Mesenteric fat pad (tissue), 1 donor: ENCODE results near the gene POLRMT. TPM values are rescaled to one million over a fixed set of nuclear protein-coding genes. Genes with fewer than 3 reads are reported as not detected.
A peak's percentile ranks its signal among the peaks of the same experiment; 100 is the strongest.

Experiments
- DNase-seq: peaks from one replicate; pipeline ENCODE4 v3.0.0-alpha.2; 2020; ENCODE audit warnings: low spot score
- total RNA-seq: library from RNA; stranded (reverse); fragmentation: NEBNext Ultra II Directional; extraction: Animal tissue kit (Norgen Biotek cat#: 25700); gene quantifications from one replicate; pipeline ENCODE4 v1.2.1, GENCODE V29; 2021
- donor health status: DM: yes; HTN: yes; CAD: no.

The POLRMT gene
- total RNA-seq, 1 donor from 2014 or later = 36.9 TPM

GRCh38 chr19:648305-648704 is 15.0 kb upstream of the POLRMT start:
- DNase-seq = no peak

DNA sequence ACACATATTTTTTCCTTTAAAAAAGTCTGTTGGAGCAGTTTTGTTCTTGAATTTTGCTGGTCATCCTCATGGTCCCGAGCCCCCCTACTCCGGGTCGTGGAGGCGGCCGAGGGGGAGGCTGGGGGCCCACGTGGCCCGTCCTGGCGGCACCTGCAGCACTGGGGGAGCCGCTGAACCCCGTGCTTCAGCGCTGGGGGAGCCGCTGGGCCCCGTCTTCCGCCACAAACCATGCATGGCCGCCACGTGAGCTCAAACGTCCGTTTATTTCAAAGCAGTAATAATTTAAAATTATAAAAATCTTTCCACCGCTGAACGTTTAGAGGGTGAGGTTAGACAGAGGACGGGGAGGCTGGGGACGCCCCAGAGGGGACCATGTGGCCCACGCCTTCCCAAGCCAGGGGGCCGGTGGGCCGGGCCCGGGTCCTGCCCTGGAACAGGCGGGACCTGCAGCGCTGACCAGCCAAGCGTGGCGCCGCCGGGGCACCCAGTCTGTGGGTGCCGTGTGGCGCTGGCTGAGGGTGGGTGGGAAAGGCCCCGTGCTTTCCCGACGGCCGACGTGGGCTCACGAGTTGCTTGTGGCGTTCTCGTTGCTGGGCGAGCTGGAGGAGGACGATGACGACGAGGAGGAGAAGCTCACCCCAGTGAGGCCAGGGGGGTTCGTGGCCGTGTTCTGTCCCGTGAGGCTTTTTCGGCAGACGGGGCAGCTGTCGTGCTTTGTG is 14.4 kb upstream of the POLRMT start:
- no peak for DNase-seq

DNA sequence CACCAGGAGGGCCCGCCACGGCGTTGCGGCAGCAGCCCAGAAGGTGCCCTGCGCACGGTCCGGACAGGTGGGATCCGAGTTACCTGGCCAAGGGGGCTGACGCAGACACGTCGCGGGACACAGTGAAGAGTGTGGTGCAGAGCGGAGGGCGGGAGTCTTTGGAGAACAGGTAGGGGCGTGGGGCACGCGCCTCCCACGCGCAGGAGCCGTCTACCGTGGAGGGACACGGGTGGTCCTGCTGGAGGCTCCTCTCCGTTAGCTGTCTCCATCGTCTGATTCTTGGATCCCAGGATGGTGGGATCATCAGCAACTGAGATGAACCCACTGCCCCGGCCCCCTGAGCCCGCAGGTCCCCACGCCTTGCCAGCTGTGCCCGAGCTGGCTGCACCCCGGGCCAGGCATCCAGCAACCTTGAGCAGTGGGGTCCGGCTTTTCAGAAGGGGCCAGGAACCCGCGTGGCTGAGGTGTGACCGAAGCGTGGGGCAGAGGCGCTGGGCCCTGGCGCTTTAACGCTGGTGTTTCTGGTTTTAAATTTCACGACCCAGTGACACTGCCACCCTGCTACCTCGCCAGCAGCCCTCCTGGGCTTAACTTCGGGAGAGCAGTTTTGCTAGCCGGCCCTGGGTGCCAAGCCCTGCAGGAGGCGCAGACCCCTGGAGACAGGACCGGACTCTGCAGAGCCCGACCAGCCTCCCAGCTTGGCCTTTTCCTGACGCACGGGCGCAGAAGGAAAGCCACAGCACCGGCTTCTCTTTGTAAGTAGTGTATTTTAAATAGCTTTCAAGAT is 13.6 kb upstream of the POLRMT start:
- no peak for DNase-seq

DNA sequence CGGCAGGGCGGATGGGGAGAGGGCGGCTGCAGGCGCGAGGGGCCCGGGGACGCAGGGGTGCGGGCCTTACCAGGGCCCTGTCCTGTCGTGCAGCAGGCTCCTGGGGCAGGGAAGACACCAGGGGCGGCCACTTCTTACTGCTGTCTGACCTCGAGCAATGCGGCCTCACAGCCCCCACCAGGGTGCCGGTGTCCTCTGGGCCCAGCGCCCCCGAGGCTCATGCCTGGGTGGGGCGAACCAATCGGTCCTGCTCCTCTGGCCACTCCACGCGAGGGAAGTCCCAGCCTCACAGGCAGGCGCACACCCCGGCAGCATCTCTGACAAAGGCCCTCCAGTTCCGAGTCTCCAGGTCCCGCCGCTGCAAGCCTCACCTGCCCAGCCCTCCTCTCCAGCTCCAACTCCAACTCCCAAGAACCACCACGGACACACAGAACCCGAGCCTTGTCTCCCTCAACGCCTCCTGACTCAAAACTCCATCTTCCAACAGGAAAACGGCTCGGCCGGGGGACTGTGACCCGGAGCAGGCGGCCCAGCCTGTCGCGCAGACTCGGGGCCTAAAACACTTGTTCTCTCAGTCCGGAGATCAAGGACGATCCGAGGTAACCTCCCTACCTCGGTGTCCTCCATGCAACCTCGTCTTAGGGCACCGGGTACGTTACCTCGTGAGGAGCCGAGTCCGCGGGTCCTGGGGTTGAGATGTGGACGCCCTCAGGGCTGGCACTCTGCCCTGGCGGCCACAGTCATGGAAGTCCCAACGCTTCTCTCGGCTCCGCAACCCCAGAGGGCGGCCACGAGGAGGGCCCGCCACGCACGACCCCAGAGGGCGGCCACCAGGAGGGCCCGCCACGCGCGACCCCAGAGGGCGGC is 12.8 kb upstream of the POLRMT start:
- DNase-seq = no peak

- DNase-seq = no peak
These were observed 11.5 kb upstream of the POLRMT start for GRCh38 chr19:644789-645188.

- no peak for DNase-seq
These were observed 11.0 kb upstream of the POLRMT start for GRCh38 chr19:644363-644762.

DNA sequence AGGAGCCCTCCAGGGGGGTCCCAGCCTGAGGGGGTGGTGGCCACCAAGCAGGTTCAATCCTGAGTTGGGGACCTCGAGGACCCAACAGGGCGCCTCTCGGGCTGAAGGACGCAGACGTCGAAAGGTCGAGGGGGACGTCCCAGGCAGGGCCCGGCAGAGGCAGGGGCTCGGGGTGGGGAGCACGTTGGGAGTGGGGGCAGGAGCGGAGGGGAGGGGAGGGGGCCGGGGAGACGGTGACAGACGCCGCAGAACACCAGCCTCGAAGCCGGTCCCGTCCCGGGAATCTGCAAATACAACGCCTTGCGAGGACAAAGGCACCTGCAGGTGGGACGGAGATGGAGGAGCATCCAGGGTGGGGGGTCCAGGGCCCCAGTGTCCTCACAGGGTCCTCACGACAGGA is 10.4 kb upstream of the POLRMT start:
- no peak for DNase-seq

GRCh38 chr19:642767-643727 is 9.7 kb upstream of the POLRMT start:
- no peak for DNase-seq

- DNase-seq = no peak
These were observed 8.4 kb upstream of the POLRMT start for GRCh38 chr19:641702-642101.

GRCh38 chr19:640606-641189 is 7.4 kb upstream of the POLRMT start:
- no peak for DNase-seq

GRCh38 chr19:640161-640558 is 6.8 kb upstream of the POLRMT start:
- DNase-seq = no peak

DNA sequence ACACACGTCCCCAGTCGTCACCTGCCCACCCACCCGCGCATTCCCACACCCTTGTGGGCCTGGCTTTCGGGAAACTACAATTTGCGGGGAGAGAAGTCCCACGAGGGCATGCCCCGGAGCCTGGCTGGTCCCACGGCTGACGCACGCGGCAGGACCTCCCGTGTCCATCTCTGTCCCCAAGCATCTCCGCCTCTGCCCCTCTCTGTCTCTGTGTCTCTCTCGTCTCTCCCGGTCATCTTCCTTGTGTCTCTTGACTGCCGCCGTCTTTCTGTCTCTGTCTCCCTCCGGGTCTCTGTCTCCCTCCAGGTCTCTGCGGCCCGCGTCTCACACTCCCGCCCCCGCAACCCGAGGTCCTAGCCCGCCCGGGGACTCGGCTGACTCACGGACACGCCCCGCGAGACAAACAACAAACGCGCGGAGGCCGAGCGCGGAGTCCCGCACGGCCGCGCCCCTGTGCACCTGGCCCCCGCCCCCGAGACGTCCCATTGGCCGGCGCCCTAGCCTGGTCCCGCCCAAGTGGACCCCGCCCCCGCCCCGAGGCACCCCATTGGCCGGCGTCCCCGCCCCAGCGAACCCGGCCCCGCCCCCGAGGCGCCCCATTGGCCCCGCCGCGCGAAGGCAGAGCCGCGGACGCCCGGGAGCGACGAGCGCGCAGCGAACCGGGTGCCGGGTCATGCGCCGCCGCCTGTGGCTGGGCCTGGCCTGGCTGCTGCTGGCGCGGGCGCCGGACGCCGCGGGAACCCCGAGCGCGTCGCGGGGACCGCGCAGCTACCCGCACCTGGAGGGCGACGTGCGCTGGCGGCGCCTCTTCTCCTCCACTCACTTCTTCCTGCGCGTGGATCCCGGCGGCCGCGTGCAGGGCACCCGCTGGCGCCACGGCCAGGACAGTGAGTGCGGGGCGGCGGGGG is 6.2 kb upstream of the POLRMT start, which contains the start of gene FGF22:
Gene FGF22 (plus strand): TSS at position 627 of the 908 bp plus-strand sequence. CDS start 47 bp downstream, at position 674.
- peak; percentile 98 for DNase-seq

GRCh38 chr19:638906-639252 is 5.5 kb upstream of the POLRMT start:
- DNase-seq = no peak

- no peak for DNase-seq
These were observed 1.8 kb upstream of the POLRMT start for GRCh38 chr19:634975-635652.

- no peak for DNase-seq
These were observed 676 bp upstream of the POLRMT start for GRCh38 chr19:633786-634639.

DNA sequence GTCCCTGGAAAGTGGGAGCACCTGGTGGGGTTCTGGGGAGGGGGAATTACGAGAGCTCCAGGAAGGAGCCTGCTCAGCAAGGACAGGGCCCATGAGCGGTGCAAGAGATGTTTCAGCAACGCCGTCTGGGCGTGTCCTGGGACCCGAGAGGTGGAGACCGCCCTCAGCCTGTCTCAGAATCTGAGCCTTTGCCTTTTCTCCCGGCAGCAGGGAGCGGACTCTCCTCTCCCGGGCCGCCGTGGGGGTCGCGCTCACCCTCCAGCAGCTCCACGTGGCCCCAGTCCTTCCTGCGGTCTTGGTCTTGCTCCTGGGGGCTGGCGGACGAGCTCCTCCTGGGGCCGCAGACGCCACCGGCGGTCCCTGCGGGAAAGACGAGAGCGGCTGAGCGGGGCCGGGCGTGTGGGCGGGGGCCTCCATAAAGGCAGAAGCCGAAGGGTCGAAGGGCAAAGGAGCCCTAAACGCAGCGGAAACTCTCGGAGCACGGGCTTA is 714 bp downstream of the POLRMT start:
- DNase-seq = no peak

DNA sequence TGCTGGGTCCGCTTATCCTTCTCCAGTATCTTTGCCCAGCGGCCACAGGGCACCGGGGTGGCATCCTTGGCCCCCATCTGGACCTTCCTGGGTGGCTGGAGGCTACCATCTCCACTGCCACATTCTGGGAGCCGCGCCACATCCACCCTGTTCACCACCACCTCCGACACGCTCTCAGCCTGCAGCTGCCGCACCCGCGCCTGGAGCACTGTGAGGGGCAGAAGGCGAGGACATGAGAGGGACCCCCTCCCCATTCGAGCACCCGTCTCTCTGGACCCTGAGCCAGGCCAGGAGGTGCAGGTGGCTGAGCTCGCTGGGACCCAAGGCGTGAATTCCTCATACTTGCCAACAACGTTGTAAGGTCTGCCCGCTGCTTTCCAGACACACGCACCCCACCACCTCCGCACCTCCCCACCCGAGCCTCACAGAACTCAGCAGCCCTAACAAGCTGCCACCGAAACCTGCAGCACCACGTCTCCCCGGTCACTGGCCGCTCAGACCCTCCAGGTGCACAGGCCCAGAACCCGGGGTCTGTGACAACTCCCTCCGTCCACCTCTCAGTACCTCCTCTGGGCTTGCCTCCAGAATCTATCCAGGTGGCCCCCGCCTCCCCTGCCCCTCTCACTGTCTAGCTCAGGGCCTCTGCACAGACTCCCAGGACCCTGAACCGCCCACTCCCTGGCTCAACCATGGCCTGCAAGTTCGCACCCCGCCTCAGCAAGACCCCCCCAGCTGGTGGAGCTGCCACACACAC is 3.2 kb downstream of the POLRMT start:
- no peak for DNase-seq
